GM21447 (cell line): ENCODE data around the gene KIFC1.
A peak's percentile ranks its signal among the peaks of the same experiment; 100 is the strongest.
"Not testable (repeated sequence)": the region's sequence is repeated elsewhere in the genome, so short reads cannot be mapped to it uniquely, and the experiment has no call there.

Source experiments
- ATAC-seq: cut with Tn5 transposase; IDR thresholded peaks from one replicate; pipeline ENCODE4 v1.9.1; 2021; ENCODE audit not compliant: unreplicated experiment

The KIFC1 gene, protein sequence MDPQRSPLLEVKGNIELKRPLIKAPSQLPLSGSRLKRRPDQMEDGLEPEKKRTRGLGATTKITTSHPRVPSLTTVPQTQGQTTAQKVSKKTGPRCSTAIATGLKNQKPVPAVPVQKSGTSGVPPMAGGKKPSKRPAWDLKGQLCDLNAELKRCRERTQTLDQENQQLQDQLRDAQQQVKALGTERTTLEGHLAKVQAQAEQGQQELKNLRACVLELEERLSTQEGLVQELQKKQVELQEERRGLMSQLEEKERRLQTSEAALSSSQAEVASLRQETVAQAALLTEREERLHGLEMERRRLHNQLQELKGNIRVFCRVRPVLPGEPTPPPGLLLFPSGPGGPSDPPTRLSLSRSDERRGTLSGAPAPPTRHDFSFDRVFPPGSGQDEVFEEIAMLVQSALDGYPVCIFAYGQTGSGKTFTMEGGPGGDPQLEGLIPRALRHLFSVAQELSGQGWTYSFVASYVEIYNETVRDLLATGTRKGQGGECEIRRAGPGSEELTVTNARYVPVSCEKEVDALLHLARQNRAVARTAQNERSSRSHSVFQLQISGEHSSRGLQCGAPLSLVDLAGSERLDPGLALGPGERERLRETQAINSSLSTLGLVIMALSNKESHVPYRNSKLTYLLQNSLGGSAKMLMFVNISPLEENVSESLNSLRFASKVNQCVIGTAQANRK

DNA sequence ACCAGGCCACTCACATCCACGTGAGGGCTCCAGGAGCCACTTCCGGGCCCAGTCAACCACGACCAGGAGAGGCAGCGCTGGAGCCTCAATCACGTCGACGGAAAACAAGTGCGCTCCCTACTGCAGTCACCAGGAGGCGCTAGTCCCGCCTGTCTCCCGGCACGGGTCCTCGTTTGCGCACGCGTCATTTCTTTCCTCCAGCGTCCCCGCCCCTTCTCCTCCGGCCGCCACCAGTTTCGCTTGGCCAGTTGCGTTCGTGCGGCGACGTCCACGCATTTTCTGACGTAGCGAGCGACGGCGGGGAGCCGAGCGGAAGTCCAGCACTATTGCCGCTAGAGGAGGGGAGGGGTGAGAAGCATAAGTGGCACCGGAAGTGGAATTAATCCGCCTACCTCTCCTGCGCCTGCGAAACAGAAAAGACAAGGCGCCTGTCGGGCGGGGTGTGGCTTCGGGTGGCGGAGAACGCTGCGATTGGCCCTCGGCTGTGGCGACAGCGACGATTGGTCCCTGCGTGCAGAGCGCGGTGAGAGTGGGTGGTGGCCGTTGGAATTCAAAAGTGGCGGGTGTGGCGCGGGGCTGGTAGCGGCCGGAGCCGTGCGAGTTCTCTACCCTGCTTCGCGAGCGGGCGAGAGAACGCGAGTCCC is at the start of gene KIFC1:
Gene KIFC1 (plus strand): TSS at position 546 of the 644 bp plus-strand sequence. CDS start 163 bp downstream, outside the sequence.
- ATAC-seq: peak; percentile 84

DNA sequence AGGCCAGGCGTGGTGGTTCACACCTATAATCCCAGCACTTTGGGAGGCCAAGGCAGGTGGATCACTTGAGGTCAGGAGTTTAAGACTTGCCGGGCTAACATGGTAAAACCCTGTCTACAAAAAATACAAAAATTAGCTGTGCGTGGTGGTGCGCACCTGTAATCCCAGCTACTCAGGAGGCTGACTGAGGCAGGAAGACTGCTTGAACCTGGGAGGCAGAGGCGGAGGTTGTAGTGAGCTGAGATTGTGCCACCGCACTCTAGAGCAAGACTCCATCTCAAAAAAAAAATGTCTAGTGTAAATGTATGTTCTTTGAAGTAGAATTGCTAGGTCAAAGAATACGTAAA is 48.0 kb upstream of the KIFC1 start:
- not testable (repeated sequence) for ATAC-seq

DNA sequence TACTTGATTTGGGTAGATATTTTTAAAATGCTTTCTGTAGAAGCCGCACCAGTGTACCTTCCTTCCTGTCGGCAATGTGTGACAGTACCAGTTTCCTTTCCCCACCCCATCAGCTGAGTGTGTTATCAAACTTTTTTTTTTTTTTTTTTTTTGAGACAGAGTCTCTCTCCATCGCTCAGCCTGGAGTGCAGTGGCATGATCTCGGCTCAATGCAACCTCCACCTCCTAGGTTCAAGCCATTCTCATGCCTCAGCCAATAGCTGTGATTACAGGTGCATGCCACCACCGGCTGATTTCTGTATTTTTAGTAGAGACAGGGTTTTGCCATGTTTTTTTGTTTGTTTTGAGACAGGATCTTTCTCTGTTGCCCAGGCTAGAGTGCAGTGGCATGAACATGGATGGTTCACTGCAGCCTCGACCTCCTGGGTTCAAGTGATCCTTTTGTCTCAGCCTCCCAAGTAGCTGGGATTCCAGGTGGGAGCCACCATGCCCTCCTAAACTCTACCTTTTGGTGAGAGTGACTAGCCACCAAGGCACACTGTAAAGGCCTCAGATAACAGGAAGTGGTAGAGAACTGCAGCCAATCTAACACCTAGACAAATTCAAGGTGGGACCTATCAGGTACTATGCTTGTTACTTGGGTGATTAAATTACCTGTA is 47.5 kb upstream of the KIFC1 start:
- peak; percentile 58 for ATAC-seq

DNA sequence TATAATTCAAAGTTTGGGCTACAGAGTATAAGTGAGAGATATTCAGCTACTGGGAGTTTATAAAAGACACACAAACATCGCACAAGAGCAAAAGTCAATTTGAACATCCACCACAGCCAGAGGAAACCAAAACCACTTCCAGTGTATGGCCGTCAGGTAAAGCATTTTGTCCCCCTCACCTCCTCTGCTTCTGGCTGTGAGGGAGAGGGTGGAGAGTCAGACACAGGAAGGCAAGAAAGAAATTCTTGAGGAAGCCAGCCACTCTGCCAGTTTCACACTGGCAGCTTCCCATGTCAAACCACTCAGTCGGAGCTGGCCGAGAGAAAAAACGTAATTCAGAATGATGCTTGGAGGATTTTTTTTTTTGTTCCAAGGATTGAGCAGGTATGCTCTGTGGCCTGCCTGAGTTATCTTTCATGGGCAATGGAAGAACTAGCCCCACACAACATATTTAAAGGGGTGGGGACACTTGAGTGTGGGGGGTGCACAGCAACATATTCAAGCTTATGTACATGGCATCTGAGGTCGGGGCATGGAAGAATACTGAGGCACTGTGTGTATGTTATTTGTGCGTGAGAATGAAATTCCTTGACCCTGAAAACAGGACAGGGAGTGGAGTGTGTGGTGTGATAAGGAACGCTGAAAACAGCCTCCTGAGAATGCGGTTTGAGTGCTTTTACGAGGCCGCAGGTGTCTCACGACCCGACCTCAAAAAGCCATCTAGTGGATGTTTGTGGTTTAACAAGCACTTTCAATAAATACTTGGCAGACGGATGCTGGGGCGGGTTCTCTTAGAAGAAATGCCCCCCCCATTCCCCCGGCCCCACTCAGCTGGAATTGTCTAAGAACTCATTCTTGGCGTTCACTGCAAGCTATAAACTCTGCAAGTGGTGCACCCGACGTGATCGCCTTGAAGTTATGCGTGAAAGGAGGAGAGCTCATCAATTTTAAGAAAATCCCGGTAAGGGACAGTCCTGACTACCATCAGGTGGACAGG is 46.6 kb upstream of the KIFC1 start:
- ATAC-seq: peak; percentile 36

DNA sequence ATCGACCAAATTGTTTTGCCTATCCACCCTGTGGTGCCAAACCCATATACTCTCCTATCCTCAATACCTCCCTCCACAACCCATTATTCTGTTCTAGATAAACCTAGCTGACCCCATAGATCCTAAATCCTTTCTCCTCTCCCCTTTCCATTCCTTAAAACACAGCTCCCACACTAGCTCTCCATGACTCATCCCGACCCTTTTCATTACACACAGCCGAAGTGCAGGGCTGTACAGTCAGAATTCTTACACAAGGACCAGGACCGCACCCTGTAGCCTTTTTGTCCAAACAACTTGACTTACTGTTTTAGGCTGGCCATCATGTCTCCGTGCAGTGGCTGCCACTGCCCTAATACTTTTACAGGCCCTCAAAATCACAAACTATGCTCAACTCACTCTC is 44.7 kb upstream of the KIFC1 start:
- ATAC-seq: not testable (repeated sequence)

DNA sequence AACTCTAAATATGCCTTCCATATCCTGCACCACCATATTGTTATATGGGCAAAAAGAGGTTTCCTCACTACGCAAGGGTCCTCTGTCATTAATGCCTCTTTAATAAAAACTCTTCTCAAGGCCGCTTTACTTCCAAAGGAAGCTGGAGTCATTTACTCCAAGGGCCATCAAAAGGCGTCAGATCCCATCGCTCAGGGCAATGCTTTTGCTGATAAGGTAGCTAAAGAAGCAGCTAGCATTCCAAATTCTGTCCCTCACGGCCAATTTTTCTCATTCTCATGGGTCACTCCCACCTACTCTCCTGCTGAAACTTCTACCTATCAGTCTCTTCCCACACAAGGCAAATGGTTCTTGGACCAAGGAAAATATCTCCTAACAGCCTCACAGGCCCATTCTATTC is 43.8 kb upstream of the KIFC1 start:
- no peak for ATAC-seq

DNA sequence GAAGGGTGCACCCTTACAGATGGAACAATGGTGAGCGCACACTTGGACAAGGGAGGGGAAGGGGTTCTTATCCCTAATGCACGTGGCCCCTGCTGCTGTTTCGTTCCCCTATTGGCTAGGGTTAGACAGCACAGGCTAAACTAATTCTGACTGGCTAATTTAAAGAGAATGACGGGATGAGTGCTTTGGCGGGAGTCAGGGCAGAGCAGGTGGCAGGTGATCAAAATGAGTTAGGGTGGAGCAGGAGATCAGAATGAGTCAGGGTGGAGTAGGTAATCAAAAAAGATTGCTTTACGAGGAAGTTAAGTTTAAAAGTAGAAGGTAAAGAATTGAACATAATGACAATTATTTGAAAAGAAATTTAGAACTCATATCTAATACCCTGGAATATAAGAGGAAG is 35.8 kb upstream of the KIFC1 start:
- not testable (repeated sequence) for ATAC-seq

DNA sequence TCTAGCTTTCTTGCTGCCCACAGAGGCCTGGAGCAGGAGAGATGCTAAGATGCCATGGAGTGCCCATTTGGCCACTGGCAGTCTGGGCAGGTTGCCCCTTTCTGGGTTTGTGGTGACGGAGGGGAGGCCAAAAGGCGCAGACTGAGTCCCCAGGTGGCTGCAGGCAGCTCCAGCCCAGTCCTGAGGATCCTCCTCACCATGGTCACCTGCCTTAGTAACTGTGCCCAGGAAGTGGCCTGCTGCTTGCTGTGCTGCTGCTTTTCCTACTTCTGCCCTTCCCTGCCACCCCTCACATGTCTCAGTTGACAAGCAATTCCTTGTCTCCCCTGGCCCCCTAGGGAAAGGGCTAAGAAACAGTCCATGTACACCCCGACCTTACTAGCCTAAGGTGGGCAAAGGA is 35.3 kb upstream of the KIFC1 start:
- ATAC-seq: no peak

DNA sequence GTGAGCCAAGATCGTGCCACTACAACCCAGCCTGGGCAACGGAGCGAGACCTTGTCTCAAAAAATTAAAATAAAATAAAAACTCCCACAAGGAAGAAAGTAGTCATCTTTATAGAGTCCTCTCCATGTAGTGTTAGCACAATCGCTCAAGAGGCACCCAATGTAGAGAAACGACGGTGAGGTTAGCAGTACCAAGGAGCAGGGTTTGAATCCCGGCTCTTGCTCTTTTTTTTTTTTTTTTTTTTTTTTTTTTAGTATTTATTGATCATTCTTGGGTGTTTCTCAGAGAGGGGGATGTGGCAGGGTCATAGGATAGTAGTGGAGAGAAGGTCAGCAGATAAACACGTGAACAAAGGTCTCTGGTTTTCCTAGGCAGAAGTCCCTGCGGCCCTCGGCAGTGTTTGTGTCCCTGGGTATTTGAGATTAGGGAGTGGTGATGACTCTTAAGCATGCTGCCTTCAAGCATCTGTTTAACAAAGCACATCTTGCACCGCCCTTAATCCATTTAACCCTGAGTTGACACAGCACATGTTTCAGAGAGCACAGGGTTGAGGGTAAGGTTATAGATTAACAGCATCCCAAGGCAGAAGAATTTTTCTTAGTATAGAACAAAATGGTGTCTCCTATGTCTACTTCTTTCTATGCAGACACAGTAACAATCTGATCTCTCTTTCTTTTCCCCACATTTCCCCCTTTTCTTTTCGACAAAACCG is 34.3 kb upstream of the KIFC1 start:
- not testable (repeated sequence) for ATAC-seq

DNA sequence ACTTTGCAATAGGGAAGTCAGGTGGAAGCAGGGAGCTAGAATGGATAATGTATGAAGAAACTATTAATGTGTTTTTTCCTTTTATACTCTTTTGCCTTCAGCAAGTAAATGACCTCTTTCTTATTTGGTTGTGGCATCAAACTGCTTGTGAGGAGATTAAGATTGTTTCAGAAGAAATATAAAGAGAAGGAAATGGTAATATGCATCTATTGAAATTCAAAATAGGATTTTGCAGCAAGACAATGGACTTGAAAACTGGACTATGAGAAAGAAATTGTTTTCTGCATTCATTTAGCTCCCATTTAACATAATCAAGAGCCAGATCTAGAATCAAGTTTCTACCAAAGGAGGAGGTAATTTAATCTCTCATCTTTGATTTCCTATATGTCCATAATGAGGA is 32.3 kb upstream of the KIFC1 start:
- no peak for ATAC-seq

DNA sequence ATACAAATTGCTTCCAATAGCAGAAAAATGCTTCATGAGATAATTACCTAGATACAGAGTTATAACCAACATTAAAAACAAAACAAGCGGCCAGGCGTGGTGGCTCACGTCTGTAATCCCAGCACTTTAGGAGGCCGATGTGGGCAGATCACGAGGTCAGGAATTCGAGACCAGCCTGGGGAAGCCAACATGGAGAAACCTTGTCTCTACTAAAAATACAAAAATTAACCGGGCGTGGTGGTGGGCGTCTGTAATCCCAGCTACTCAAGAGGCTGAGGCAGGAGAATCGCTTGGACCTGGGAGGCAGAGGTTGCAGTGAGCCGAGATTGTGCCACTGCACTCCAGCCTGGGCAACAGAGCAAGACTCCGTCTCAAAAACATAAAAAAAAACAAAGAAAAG is 28.1 kb upstream of the KIFC1 start:
- not testable (repeated sequence) for ATAC-seq

DNA sequence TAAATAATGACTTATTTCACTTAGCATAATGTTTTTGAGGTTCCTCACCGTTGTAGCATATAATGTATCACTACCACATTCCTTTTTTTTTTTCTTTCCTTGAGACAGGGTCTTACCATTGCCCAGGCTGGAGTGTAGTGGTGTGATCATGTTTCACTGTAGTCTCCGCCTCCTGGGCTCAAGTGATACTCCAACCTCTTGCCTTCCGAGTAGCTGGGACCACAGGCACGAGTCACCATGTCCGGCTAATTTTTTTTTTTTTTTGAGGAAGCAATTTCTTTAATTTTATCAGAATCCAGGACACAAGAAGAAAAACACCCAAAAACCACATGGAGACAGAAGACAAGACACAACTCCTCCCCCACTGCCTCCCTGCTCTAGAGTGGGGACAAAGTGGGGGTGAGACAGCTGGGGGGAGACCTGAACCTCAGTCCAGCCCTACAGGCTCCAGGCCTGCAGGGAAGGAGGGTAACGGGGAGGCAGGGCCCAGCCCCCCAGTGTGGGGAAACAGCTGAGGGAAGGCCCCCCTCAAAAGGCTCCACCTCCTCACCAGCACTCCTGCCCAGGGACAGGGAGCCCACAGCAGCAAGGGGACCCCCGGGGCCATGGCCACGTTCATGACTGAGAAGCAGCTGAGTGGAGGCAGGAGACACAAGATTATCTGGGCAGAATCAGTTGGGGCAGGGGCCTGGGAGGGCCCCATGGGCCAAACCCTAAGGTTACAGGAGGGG is 27.0 kb upstream of the KIFC1 start:
- not testable (repeated sequence) for ATAC-seq

DNA sequence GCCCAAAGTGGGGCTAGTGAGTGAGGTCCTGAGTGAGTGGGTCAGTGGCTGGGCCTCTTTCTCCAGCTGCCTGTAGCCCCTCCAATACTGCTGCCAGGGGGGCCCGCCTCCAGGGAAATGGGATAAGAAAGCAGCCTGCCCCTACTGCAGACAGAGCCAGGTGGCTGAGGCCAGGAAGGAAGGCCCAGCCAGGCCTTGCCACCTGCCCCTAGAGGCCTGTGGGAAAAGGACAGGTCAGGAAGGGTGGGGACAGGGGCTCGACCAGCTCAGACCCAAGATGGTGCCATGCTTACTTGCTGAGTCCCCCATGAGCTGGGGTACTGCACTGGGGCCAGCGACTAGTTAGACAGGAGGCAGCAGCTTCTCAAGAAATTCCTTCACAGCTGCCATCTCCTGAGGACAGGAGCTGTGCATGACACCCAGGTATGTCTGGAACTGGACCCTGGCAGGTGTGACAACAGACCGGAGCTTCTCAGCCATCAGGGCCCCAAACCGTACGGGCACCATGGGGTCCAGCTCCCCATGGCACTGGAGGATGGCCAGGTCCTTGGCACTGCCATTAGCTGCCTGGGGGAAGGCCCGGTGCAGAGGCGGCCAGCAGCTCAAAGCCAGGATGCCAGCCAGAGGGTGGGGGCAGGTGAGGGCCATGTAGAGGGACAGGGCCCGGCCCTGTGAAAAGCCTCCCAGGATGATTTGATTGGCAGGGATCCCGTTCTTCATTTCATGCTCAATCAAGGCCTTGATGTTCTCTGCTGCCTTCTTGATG is 26.2 kb upstream of the KIFC1 start:
- ATAC-seq: not testable (repeated sequence)

DNA sequence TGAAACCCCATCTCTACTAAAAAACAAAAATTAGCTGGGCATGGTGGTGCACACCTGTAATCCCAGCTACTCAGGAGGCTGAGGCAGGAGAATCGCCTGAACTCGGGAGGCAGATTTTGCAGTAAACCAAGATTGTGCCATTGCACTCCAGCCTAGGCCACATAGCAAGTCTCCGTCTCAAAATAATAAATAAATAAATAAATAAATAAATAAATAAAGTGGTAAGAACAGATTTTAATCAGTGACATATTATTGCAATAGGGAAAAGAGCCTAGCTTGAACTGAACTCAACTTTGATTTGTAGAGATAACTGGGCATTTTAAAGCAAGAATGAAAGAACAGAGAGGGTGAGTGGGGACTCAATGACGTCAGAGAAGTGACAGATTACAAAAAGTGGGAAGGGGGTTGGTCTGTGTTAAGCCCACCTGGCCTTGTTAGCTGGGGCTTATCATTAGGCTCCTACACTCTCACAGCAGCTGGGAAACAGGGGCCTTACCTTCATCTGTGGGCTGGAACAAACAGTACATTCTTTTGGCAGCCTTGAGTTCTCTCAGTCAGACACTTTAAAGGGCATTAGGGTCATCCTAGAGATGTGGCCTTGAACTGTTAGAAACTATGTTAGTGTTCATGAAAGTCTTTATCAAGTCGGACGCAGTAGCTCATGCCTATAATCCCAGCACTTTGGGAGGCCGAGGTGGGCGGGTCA is 24.5 kb upstream of the KIFC1 start:
- ATAC-seq: no peak

DNA sequence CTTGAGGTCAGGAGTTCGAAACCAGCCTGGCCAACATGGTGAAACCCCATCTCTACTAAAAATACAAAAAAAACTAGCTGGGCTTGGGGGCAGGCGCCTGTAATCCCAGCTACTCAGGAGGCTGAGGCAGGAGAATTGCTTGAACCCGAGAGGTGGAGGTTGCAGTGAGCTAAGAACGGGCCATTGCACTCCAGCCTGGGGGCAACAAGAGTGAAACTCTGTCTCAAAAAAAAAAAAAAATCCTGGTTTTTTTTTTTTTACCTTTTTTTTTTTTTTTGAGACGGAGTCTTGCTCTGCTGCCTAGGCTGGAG is 24.0 kb upstream of the KIFC1 start:
- ATAC-seq: not testable (repeated sequence)

DNA sequence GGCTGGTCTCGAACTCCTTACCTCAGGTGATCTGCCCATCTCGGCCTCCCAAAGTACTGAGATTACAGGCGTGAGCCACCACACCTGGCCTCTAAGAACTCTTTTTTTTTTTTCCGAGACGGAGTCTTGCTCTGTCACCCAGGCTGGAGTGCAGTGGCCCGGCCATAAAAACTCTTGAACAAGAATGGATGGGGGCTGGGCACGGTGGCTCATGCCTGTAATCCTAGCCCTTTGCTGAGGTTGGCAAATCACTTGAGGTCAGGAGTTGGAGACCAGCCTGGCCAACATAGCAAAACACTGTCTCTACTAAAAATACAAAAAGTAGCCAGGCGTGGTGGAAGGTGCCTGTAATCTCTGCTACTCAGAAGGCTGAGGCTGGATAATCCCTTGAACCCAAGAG is 19.7 kb upstream of the KIFC1 start:
- not testable (repeated sequence) for ATAC-seq

DNA sequence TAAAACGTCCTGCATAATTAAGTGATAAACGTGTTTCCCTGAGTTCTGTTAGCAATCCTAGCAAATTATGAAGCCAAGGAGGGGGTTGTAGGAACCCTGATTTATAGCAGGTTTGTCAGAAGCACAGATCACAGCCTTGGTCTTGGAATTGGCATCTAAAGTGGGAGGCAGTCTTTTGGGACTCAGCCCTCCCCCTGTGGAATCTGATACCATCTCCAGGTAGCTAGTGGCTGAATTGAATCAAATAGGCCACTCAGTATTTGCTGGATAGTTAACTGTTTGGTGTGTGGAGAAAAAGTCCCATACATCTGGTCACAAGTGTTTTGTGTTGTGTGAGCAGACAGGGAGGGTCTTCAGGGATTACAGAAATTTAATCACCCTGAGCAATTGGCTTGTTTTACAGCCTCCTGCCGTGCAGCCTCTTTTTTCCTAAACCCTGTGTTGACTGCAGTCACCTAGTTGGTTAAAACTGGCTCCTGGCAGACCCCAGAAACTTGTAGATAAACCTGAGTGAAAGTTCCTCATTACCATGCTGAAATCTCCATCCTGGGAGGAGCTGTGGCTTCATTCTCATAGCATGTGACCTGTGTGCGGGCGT is 19.0 kb upstream of the KIFC1 start:
- ATAC-seq: no peak
